RWPE2 (cell line): ENCODE data around the gene ADAM30.

ENCODE experiments used
- ATAC-seq: fragments of 200-7000 bp; cut with Tn5 transposase; 3 replicates; pipeline ENCODE4 v1.9.1; 2021; ENCODE audit warnings: low read depth
- DNase-seq: peaks from one replicate; pipeline ENCODE4 v3.0.0-alpha.2; 2020; ENCODE audit warnings: low spot score
- H3K27ac ChIP-seq: fragments of 450-650 bp; 2 replicates; pipeline ENCODE4 v1.5.1; 2017; ENCODE audit warnings: mild to moderate bottlenecking; ENCODE audit not compliant: poor library complexity, severe bottlenecking
- H3K27me3 ChIP-seq: fragments of 250-450 bp; sonication (Bioruptor Pico); 2 replicates; pipeline ENCODE4 v1.5.1; 2021; ENCODE audit warnings: mild to moderate bottlenecking, moderate library complexity; ENCODE audit not compliant: insufficient read depth, poor library complexity, severe bottlenecking
- H3K36me3 ChIP-seq: fragments of 250-450 bp; sonication (Bioruptor Pico); 2 replicates; pipeline ENCODE4 v1.5.1; 2020; ENCODE audit warnings: low read depth, mild to moderate bottlenecking, moderate library complexity
- H3K4me1 ChIP-seq: fragments of 250-450 bp; sonication (Bioruptor Pico); 2 replicates; pipeline ENCODE4 v1.5.1; 2021; ENCODE audit warnings: mild to moderate bottlenecking, moderate library complexity; ENCODE audit not compliant: insufficient read depth, poor library complexity, severe bottlenecking
- H3K4me3 ChIP-seq: fragments of 250-450 bp; sonication (Bioruptor Pico); 2 replicates; pipeline ENCODE4 v1.5.1; 2021; ENCODE audit warnings: mild to moderate bottlenecking, moderate library complexity; ENCODE audit not compliant: severe bottlenecking
- H3K9me3 ChIP-seq: fragments of 250-450 bp; sonication (Bioruptor Pico); 2 replicates; pipeline ENCODE4 v1.5.1; 2021; ENCODE audit warnings: mild to moderate bottlenecking, moderate library complexity; ENCODE audit not compliant: severe bottlenecking
- CTCF ChIP-seq: fragments of 450-650 bp; IDR thresholded peaks from one replicate; pipeline ENCODE4 v1.5.1; 2017; ENCODE audit warnings: mild to moderate bottlenecking, moderate library complexity; ENCODE audit not compliant: poor library complexity, severe bottlenecking

The ADAM30 gene

DNA sequence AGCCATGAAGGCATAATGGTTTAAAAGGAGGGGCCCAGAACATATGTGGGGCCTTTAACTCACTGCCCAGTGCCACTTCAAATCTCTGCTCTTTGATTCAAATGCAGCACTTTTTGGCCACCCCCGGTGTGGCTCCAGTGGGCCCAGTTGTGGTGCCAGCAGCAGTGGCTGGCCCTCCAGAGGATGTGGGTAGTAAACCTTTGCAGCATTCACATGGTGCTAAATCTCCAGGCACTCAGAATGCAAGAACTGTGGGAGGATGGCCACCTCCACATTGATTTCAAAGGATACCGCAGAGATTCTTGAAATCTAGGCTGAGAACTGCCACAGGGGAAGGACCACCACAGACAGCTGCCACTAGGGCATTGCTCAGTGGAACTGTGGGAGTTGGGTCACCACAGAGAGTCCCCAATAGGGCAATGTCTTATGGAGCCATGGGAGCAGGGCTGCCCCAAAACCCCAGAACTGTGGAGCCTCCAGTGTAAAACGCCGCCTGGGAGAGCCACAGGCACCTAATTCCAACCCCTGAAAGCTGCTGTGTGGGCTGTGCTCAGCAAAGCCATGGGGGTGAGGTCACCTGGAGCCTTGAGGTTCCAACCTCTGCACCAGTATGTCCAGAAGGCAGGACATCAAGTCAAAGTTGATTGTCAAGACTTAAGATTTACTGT is 6.6 kb upstream of the ADAM30 start:
- ATAC-seq, result no peak
- H3K4me1 ChIP-seq, result no peaks in the 10 kb centered on the region
- no peak for TF ChIP-seq CTCF

DNA sequence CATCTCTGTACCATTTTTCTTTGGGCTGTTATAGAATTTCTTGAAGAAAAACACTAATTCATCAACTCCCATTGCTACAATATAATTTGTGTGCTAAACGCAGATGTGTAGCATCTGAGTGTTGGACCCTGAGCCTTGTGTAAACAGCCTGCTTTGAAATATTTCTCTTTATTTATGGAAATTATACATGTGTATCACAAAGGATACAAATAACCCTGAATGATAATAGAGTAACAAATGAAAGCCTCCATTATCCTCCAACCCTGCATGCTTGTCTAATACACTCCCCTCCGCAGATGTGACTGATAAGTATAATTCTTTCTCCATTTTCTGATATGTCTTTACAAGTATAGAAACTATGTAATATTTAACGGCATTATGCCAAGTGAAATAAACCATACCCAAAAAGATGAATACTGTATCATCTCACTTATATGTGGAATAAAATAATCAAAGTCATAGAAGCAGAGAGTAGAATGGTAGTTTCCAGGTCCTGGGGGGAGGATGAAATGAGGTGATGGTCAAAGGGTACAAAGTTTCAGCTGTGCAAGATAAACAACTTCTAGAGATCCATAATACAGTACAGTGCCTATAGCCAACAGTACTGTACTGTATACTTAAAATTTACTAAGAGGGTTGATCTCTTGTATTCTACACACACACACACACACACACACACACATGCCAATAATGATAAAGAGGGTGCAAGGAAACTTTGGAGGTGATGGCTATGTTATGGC is 2.8 kb upstream of the ADAM30 start:
- Histone ChIP-seq H3K36me3 (no peaks in the 10 kb centered on the region), H3K9me3 (no peaks in the 10 kb centered on the region), H3K4me1 (no peaks in the 10 kb centered on the region), H3K4me3 (no peak overlapping the region), H3K27ac (no peak overlapping the region), H3K27me3 (no peaks in the 10 kb centered on the region)
- TF ChIP-seq CTCF, result no peak
- ATAC-seq, result no peak
- DNase-seq, result no peak

More for the DNA sequence above, 6.6 kb upstream of the ADAM30 start:
- Histone ChIP-seq H3K27ac (no peak overlapping the region), H3K4me3 (no peak overlapping the region), H3K27me3 (no peaks in the 10 kb centered on the region), H3K9me3 (no peaks in the 10 kb centered on the region), H3K36me3 (no peaks in the 10 kb centered on the region)
- DNase-seq, result no peak

DNA sequence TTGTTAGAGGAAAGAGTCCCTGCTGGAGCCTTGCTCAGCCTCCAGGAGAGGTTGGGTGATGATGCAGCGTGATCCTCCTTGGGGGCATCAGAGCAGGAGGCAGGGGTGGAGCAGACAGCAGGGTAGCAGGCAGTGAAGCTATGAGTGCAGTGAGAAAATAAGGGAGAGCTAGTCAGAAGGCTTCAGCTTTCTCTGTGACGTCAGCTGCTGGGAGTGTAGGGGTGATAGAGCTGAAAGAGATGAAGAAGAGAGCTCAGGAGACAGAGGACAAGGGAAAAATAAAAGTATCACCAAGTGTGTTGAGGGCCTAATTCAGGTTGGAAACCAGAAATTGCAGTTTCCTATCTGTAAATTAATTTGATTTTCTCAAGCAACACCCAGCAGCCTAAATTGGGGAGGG is 2.2 kb upstream of the ADAM30 start:
- no peak for TF ChIP-seq CTCF
- no peaks in the 10 kb centered on the region for H3K27me3 ChIP-seq
- ATAC-seq (no peak), DNase-seq (no peak)
- no peaks in the 10 kb centered on the region for H3K9me3 ChIP-seq
- no peaks in the 10 kb centered on the region for H3K36me3 ChIP-seq
- H3K4me1 ChIP-seq, result no peaks in the 10 kb centered on the region
- H3K4me3 ChIP-seq, result no peak overlapping the region
- H3K27ac ChIP-seq, result no peak overlapping the region

DNA sequence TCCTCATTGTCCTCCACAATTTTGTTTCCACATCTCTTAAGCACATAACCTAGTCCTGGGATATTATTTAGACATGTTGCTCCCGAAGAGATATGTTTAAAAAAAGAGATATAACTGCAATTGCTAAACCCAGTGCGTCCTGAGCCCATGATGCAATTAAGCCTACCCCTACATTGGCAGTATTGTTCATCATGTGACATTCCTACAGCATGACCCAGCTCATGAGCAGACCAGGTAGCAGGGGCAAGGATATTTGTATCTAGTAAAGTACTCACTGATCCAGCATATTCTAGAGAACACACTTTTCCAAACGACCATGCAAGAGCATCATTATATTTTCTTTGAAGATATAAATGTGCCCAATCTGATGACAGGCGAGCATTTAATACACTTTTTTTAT is 1.2 kb downstream of the ADAM30 start:
- Histone ChIP-seq H3K4me3 (no peak overlapping the region), H3K4me1 (no peaks in the 10 kb centered on the region), H3K9me3 (no peaks in the 10 kb centered on the region), H3K27me3 (no peaks in the 10 kb centered on the region), H3K36me3 (no peaks in the 10 kb centered on the region), H3K27ac (no peak overlapping the region)
- ATAC-seq (peak; percentile 42; the same call in 2 of the 3 replicates), DNase-seq (no peak)
- TF ChIP-seq CTCF, result no peak
